ENCODE measurements around the gene JAK3.

Gene JAK3

DNA sequence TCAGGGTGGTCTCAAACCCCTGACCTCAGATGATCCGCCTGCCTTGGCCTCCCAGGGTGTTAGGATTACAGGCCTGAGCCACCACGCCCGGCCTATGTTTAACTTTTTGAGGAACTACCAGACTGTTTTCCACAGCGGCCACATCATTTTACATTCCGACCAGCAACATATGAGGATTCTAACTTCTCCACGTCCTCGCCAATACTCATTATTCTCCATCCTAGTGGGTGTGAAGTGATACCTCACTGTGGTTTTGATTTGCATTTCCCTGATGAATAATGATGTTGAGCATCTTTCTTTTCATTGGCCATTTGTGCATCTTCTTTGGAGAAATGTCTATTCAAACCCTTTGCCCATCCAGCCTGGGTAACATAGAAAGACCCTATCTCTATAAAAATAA is 38.7 kb upstream of the JAK3 start:
- no peak overlapping the region for H3K27ac ChIP-seq
- no peak for TF ChIP-seq CTCF (conservative IDR thresholded peaks at IDR 0.05; ENCODE audit: low read depth, low read length)
- no peaks in the 10 kb centered on the region for H3K36me3 ChIP-seq (ENCODE audit: insufficient read depth)
- H3K4me3 ChIP-seq (IDR thresholded peaks at IDR 0.05; ENCODE audit: insufficient read depth, low read depth, low read length) = no peak overlapping the region
- no peak overlapping the region for H3K4me2 ChIP-seq
- no peaks in the 10 kb centered on the region for H4K20me1 ChIP-seq (ENCODE audit: insufficient read depth)
- H3K79me2 ChIP-seq (ENCODE audit: insufficient read depth, low read depth) = no peaks in the 10 kb centered on the region
- H3K9ac ChIP-seq = no peak overlapping the region
- no peaks in the 10 kb centered on the region for H3K4me1 ChIP-seq (ENCODE audit: low read depth, poor library complexity, severe bottlenecking)
- H3K27me3 ChIP-seq (ENCODE audit: insufficient read depth, low read depth) = peaks cover 76% of the 10 kb centered on the region; the same call in 1 of the 2 replicates
- no peak overlapping the region for H2AFZ ChIP-seq (ENCODE audit: low read depth)

GRCh38 chr19:17883627-17884410 is 36.0 kb upstream of the JAK3 start:
- TF ChIP-seq CTCF (conservative IDR thresholded peaks at IDR 0.05; ENCODE audit: low read depth, low read length) = no peak
- Histone ChIP-seq H3K27ac (no peak overlapping the region), H3K27me3 (ENCODE audit: insufficient read depth, low read depth) (peaks cover 79% of the 10 kb centered on the region), H3K4me3 (IDR thresholded peaks at IDR 0.05; ENCODE audit: insufficient read depth, low read depth, low read length) (no peak overlapping the region), H3K79me2 (ENCODE audit: insufficient read depth, low read depth) (no peaks in the 10 kb centered on the region), H4K20me1 (ENCODE audit: insufficient read depth) (no peaks in the 10 kb centered on the region), H2AFZ (ENCODE audit: low read depth) (no peak overlapping the region), H3K4me2 (no peak overlapping the region), H3K9ac (no peak overlapping the region), H3K4me1 (ENCODE audit: low read depth, poor library complexity, severe bottlenecking) (no peaks in the 10 kb centered on the region), H3K36me3 (ENCODE audit: insufficient read depth) (no peaks in the 10 kb centered on the region)

DNA sequence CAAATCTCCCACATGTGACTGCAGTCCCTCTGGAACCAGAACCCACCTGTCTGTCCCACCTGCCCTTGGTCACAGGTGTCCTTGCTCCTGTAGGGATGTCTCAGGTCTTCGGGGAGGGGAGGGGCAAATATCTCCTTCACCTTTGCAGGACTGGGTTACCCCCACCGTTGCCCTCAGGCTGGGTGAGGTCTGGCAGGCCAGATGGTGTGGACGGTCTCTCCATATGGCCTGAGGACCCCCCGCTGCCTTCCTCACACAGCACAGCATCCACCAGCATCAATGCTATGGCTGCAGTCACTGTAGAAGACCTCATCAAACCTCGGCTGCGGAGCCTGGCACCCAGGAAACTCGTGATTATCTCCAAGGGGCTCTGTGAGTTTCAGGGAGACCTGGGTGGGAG is 33.9 kb upstream of the JAK3 start:
- Histone ChIP-seq H3K4me3 (IDR thresholded peaks at IDR 0.05; ENCODE audit: insufficient read depth, low read depth, low read length) (no peak overlapping the region), H3K9ac (no peak overlapping the region), H4K20me1 (ENCODE audit: insufficient read depth) (no peaks in the 10 kb centered on the region)

DNA sequence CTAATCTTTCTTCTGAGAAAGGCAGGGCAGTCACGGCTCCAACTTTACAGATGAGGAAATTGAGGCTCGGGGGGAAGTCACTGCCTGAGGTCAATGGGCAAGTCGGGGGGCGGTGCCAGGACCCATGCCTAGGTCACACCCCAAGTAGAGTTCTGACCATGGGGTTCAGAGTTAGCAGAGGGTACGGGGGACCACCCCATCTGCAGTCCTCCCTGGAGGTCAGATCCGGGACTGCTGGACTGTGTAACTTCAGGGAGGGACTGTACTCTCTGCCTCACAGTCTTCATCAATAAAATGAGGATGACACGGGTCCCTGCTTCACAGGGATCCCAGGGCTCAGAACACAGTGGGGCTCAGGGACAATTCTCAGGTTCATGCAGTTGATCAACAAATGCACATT is 31.7 kb upstream of the JAK3 start:
- H3K4me2 ChIP-seq = no peak overlapping the region
- H2AFZ ChIP-seq (ENCODE audit: low read depth) = no peak overlapping the region
- H3K79me2 ChIP-seq (ENCODE audit: insufficient read depth, low read depth) = no peaks in the 10 kb centered on the region
- peaks cover 66% of the 10 kb centered on the region for H3K27me3 ChIP-seq (ENCODE audit: insufficient read depth, low read depth)
- no peaks in the 10 kb centered on the region for H3K36me3 ChIP-seq (ENCODE audit: insufficient read depth)
- no peaks in the 10 kb centered on the region for H4K20me1 ChIP-seq (ENCODE audit: insufficient read depth)
- no peak overlapping the region for H3K27ac ChIP-seq
- no peak overlapping the region for H3K4me3 ChIP-seq (IDR thresholded peaks at IDR 0.05; ENCODE audit: insufficient read depth, low read depth, low read length)
- no peak overlapping the region for H3K9ac ChIP-seq
- TF ChIP-seq CTCF (conservative IDR thresholded peaks at IDR 0.05; ENCODE audit: low read depth, low read length) = no peak
- H3K4me1 ChIP-seq (ENCODE audit: low read depth, poor library complexity, severe bottlenecking) = no peaks in the 10 kb centered on the region

More for the DNA sequence above, 33.9 kb upstream of the JAK3 start:
- Histone ChIP-seq H3K27me3 (ENCODE audit: insufficient read depth, low read depth) (peaks cover 74% of the 10 kb centered on the region), H3K36me3 (ENCODE audit: insufficient read depth) (no peaks in the 10 kb centered on the region), H3K79me2 (ENCODE audit: insufficient read depth, low read depth) (no peaks in the 10 kb centered on the region), H2AFZ (ENCODE audit: low read depth) (no peak overlapping the region), H3K4me2 (no peak overlapping the region), H3K27ac (no peak overlapping the region), H3K4me1 (ENCODE audit: low read depth, poor library complexity, severe bottlenecking) (no peaks in the 10 kb centered on the region)
- TF ChIP-seq CTCF (conservative IDR thresholded peaks at IDR 0.05; ENCODE audit: low read depth, low read length) = no peak
